ENCODE data around the gene PLAGL1.
"Not testable (repeated sequence)": the region's sequence is repeated elsewhere in the genome, so short reads cannot be mapped to it uniquely, and the experiment has no call there.

PLAGL1 gene

DNA sequence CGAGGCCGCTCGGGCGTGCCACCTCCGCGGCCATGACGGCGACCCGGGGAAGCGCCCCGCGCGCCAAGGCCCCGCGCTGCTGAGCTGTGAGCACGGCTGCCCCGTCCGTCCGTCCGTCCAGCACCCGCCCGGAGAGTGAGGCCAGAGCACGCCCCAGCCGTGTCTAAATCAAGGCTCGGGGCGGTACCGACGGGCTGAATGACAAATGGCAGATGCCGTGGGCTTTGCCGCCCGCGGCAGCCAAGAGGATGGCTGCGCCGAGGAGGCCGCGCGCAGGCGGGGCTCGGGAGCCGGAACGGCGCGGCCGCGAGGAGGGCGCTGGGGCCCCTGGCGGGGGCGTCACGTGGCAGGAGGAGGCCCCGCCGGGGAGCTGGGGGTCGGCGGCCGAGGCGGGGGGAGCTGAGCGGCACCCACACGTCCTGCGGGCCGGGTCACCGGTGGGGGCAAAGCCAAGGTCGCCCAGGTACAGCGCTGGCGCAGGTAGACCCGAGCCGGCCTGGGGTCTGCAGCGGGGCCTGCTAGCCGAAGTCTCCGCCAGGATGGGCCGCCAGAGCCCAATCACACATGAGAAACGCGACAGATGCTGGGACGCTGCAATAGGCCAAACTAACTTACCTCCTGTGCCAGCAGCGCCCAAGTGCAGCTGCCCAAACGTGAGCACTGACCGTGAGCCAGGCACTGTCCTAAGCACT lies at the start of gene PLAGL1:
PLAGL1 (minus strand) TSS at position 140 of the 692 bp plus-strand sequence. CDS start 60,123 bp downstream, outside the sequence.
- H3K4me3 ChIP-seq (ENCODE audit: low read depth, low read length) = peak within 1 kb of the TSS; percentile 63

GRCh38 chr6:144055121-144055931 lies 47.3 kb upstream of the PLAGL1 start:
- no peak for DNase-seq (ENCODE audit: low read depth)
- H3K4me3 ChIP-seq (ENCODE audit: low read depth, low read length) = no peak overlapping the region

More for the DNA sequence above, at the start of gene PLAGL1:
- DNase-seq (ENCODE audit: low read depth) = no peak

DNA sequence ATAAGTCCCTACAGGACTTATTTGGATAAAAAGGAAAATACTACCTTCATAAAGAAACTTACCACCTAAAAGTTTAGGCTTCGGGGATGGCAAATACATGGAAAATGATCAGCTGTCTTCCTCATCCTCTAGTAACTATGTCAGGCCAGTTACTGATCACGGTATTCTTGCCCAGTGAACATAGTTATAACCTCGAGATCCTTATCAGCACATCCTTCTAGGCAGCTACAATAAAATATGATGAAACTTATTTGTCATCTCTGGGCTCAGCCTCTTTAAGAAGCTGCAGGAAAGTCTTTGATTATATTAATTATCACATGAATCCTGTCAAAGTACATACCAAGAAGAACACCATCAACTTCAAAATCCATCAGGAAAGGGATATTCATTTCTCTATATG lies 45.5 kb upstream of the PLAGL1 start:
- H3K4me3 ChIP-seq (ENCODE audit: low read depth, low read length) = no peak overlapping the region
- DNase-seq (ENCODE audit: low read depth) = no peak

- no peak for DNase-seq (ENCODE audit: low read depth)
- no peak overlapping the region for H3K4me3 ChIP-seq (ENCODE audit: low read depth, low read length)
Observed at GRCh38 chr6:144052488-144052887, 44.4 kb upstream of the PLAGL1 start.

DNA sequence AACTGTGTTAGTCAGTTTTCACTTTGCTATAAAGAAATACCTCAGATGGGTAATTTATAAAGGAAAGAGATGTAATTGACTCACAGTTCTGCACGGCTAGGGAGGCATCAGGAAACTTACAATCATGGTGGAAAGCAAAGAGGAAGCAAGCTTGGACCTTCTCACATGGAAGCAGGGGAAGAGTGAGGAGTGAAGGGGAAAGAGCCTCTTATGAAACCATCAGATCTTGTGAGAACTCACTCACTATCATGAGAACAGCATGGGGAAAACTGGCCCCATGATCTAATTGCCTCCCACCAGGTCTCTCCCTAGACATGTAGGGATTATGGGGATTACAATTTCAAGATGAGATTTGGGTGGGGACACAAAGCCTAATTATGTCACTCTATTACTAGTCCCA lies 41.3 kb upstream of the PLAGL1 start:
- no peak overlapping the region for H3K4me3 ChIP-seq (ENCODE audit: low read depth, low read length)
- no peak for DNase-seq (ENCODE audit: low read depth)

GRCh38 chr6:144047688-144048087 lies 39.6 kb upstream of the PLAGL1 start:
- DNase-seq (ENCODE audit: low read depth) = no peak
- H3K4me3 ChIP-seq (ENCODE audit: low read depth, low read length) = no peak overlapping the region

DNA sequence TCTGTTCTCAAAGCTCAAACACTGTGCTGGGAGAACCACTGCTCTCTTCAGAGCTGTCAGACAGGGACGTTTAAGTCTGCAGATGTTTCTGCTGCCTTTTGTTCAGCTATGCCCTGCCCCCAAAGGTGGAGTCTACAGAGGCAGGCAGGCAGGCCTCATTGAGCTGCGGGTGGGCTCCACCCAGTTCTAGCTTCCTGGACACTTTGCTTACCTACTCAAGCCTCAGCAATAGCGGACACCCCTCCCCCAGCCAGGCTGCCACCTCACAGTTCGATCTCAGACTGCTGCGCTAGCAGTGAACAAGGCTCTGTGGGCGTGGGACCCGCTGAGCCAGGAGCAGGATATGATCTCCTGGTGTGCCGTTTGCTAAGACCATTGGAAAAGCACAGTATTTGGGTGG lies 38.6 kb upstream of the PLAGL1 start:
- H3K4me3 ChIP-seq (ENCODE audit: low read depth, low read length); DNase-seq (ENCODE audit: low read depth): not testable (repeated sequence)

DNA sequence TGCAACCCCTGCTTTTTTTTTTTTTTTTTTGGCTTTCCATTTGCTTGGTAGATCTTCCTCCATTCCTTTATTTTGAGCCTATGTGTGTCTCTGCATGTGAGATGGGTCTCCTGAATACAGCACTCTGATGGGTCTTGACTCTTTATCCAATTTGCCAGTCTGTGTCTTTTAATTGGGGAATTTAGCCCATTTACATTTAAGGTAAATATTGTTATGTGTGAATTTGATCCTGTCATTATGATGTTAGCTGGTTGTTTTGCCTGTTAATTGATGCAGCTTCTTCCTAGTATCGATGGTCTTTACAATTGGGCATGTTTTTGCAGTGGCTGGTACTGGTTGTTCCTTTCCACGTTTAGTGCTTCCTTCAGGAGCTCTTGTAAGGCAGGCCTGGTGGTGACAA lies 36.9 kb upstream of the PLAGL1 start:
- DNase-seq (ENCODE audit: low read depth) = not testable (repeated sequence)

GRCh38 chr6:144036835-144037195 lies 28.8 kb upstream of the PLAGL1 start:
- no peak for DNase-seq (ENCODE audit: low read depth)
- H3K4me3 ChIP-seq (ENCODE audit: low read depth, low read length) = no peak overlapping the region

More for the DNA sequence above, 36.9 kb upstream of the PLAGL1 start:
- H3K4me3 ChIP-seq (ENCODE audit: low read depth, low read length) = not testable (repeated sequence)

DNA sequence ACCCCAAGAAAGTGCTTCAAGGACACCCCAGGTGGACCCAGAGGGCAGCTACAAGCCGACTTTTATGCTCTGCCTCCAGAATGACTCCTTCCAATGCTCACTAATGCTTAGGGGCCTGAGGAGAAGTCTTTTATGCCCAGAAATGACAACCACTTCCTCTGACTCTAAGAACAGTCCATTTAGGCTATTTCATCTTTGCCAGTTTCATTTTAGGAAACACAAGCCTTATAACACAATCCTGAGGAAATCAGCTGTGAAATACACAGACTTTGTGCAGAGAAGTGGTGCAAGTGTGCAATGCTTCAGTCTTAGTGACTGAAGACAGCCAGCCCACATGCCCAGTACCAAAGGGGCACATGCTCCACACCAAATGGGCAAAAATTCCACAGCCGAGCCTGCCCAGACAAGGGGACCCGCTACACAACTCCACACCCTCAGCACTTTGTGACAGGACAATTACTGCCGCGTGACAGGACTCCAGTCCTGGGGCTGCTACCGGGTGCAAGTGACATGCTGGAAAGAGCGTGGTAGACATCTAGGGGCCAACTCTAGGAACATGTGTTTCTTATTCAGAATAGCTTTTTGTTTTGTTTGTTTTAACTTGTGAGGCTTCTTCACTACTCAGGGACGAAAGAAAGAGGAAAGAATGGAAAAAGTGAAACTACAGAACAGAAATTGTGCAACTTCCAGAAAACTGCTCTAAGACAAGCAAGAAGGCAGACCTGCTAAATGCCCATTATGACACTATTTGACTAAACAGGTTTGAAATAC lies 28.2 kb upstream of the PLAGL1 start:
- peak overlapping the region; percentile 17 for H3K4me3 ChIP-seq (ENCODE audit: low read depth, low read length)
- DNase-seq (ENCODE audit: low read depth) = peak; percentile 10

DNA sequence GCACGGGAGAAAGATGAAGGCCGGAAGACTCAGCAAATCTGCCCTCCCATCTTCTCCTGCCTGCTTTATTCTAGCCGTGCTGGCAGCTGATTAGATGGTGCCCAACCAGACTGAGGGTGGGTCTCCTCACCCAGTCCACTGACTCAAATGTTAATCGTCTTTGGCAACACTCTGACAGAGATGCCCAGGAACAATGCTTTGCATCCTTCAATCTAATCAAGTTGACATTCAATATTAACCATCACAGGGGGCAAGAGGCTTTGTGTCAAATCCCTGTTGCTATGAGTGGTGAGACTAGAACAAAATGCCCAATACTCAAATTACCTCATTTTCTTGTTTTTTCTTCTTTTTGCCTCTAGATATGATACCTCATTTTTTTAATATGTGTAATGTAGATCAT lies 27.4 kb upstream of the PLAGL1 start:
- H3K4me3 ChIP-seq (ENCODE audit: low read depth, low read length) = no peak overlapping the region
- DNase-seq (ENCODE audit: low read depth) = no peak

DNA sequence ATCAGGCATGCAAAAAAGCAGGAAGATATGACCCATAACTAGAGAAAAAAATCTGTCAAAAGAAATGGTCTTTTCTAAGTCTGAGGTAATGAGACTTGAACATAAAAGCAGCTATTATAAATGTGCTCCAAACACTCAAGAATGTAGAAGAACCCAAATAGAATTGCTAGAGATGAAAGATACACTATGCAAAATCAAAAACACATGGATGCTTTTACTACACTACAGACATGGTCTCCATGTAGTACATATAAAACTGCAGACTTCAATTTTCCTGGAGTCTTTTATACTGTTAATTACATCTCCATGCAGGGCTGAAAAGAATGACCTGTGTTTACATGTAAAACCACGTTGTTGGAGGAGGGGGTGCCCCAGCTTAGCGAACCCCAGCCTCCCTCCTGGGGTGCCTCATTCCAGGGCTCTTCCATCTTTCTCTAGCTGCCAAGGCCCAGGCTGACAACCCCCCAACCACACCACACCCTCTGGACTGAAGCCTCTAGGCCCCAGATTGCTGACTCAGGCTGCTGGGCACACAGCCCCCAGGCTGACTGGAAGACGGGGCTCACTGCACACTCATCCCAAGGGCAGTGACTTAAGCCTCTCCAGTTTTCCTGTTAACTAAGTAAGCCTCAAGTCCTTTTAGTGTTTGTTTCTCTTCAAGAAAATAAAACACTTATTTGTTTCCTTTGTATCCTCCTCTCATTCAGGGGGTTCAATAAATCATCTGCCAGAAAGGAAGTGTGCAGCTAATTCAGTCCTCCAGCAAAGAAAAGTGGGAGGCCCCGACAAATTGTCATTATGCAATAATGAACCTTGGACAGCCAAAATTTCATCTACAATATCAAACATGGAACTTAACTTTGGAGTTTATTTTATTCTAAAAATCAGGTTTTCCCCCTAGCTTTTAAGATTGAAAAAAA lies 26.0 kb upstream of the PLAGL1 start:
- no peak overlapping the region for H3K4me3 ChIP-seq (ENCODE audit: low read depth, low read length)
- DNase-seq (ENCODE audit: low read depth) = peak; percentile 64

DNA sequence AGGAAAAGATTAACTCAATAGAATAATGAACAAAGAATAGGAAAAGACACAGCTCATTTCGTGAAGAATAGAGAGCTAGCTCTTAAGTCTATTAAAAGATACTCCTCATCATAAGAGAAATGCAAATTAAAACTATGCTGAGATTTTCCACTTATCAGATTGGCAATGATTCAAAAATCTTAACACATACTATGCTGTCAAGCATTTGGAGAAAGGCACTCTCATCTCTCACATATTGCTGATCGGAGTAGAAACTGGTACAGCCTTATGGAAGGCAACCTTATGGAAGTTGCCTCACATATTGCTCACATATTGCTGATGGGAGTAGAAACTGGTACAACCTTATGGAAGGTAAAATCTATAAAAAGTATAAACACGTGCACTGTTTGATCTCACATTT lies 21.4 kb upstream of the PLAGL1 start:
- DNase-seq (ENCODE audit: low read depth) = no peak
- H3K4me3 ChIP-seq (ENCODE audit: low read depth, low read length) = no peak overlapping the region

DNA sequence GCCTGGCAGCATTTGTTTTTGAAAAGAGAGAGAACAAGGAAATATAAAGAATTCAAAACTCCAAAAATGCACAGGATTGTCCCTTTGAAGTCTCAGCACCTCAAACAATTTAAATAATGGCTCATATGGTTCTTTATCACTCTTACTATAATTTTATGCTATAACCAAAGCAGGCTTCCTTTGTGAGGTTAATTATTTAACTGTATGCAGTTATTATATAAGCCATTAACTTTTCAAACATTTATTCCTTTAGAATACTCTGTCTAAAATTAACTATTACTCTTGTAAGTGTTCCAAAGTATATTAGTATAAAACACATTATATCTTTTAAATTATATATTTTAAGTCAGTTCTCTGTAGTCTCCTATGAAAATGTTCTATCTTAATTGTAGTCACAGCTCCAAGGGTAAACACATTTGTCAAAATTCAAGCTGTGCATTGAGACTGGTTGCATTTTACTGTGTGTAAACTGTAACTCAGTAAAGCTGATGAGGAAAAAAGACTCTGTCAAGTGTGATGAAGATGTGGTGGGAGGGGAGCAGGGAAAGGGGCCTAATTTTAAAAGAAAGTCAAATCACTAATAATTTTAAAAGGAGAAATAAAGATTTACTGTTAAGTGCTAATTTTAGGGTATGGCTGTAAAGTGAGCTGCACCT lies 20.0 kb upstream of the PLAGL1 start:
- H3K4me3 ChIP-seq (ENCODE audit: low read depth, low read length) = no peak overlapping the region
- DNase-seq (ENCODE audit: low read depth) = no peak

- no peak overlapping the region for H3K4me3 ChIP-seq (ENCODE audit: low read depth, low read length)
- no peak for DNase-seq (ENCODE audit: low read depth)
Observed at GRCh38 chr6:144023216-144023615, 15.2 kb upstream of the PLAGL1 start.

DNA sequence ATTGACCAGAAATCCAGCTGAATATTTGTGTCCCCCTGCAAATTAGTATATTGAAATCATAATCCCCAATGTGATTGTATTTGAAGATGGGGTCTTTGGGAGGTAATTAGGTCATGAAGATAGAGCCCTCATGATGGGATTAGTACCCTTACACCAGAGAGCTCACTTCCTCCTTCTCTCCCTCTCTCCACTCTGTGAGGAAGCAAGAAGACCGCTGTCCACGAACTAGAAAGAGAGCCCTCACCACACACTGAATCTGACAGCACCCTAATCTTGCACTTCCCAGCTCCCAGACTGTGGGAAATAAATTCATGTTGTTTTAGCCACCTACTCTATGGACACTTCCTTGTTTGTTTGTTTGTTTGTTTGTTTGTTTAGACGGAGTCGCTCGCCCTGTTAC lies 11.9 kb upstream of the PLAGL1 start:
- no peak for DNase-seq (ENCODE audit: low read depth)
- H3K4me3 ChIP-seq (ENCODE audit: low read depth, low read length) = no peak overlapping the region

DNA sequence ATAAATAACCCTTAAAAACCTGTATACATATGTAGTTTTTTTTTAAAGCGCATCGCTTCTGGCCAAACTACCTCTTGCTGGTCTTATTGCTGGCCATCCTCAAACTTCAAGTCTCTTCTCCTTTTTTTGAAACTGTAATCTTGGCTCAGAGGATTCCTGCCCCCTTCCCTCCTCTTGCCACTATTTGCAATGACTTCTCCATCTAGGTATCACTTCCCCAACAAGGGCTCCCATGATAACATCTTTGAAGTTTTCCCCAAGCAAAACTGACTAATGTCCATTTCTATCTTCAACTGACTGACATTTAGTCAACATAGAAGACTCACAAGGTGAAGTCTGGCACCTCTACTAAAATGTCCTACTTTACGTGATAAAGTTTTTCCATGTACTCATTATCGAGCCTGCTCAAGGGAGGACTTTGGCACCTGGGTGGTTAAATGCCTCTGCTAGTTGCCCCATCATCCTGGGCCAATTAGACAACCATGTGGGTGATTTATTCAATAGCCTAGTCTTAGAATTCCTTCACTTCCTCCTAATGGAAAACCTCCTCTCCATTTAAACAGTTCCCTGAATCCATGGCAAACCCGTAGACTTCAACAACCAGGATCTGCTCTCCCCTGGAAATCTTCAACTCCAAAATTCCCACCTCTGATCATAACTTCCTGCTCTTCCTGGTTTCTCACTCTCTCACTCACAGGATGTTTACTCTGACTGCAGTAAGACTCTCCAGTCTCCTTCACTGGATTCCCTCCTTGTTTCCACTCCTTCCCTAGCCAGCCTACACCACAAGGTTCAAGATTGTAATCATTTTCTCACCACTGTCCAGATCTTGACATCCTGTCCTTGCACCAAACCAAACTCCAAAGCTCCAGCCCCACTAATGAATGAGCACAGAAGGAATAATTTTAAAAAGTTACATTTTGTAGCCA lies 9.4 kb upstream of the PLAGL1 start:
- no peak overlapping the region for H3K4me3 ChIP-seq (ENCODE audit: low read depth, low read length)
- no peak for DNase-seq (ENCODE audit: low read depth)

DNA sequence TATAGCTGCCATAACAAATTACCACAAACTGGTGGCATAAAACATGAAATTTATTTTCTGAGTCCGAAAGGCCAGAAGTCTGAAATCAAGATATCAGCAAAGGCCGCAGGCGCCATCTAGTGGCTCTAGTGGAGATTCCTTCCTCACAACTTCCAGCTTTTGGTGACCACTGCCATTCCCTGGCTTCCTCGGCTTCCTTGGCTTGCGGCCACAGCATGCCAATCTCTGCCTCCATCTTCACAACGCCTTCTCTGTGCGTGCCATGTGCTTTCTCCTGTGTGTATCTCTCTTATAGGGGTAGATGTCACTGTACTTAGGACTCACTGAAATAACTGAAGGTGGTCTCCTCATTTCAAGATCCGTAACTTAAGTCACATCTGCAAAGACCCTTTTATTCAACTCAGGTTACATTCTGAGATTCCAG lies 5.4 kb upstream of the PLAGL1 start:
- DNase-seq (ENCODE audit: low read depth) = no peak
- no peak overlapping the region for H3K4me3 ChIP-seq (ENCODE audit: low read depth, low read length)

All from skeletal muscle cell (primary cell).